Measurements from ENCODE around the gene TSPAN13.

TSPAN13 gene

GRCh38 chr7:16816824-16817223, 63.3 kb downstream of the TSPAN13 start:
- no peak for DNase-seq

GRCh38 chr7:16817536-16817935, 64.0 kb downstream of the TSPAN13 start:
- no peak for DNase-seq

GRCh38 chr7:16818732-16819131, 65.2 kb downstream of the TSPAN13 start:
- no peak for DNase-seq

- DNase-seq, result no peak
Measured at GRCh38 chr7:16822029-16822428, 68.5 kb downstream of the TSPAN13 start.

- DNase-seq, result no peak
Measured at GRCh38 chr7:16826060-16826459, 72.5 kb downstream of the TSPAN13 start.

GRCh38 chr7:16833373-16833772, 79.8 kb downstream of the TSPAN13 start:
- DNase-seq, result no peak
